Ovary (tissue), 9 donors: ENCODE data around the gene MAP4. TPM values are rescaled to one million over a fixed set of nuclear protein-coding genes. Genes with fewer than 3 reads are reported as not detected.

Experiments
- DNase-seq, 5 donors: peaks; one replicate each; pipeline ENCODE4 v3.0.0-alpha.2; 2019 to 2020
- H3K27ac ChIP-seq, 2 donors: fragments of 200-600 bp; one replicate each; pipeline versions ENCODE4 v1.5.1 to v1.8.0; 2019 to 2022
- H3K27me3 ChIP-seq: fragments of 200-600 bp; one replicate; pipeline ENCODE4 v1.8.0; 2022
- H3K36me3 ChIP-seq: fragments of 200-600 bp; sonication (generic); one replicate; pipeline ENCODE4 v1.5.1; 2019
- H3K4me1 ChIP-seq: one replicate; pipeline ENCODE4 v1.8.1; 2013; ENCODE audit warnings: mild to moderate bottlenecking, moderate library complexity; ENCODE audit not compliant: insufficient read depth
- H3K4me3 ChIP-seq: fragments of 200-600 bp; sonication (generic); one replicate; pipeline ENCODE4 v1.5.1; 2017
- H3K9me3 ChIP-seq, 2 donors: fragments of 200-600 bp in 1 of 2; sonication (generic) in 1 of 2; one replicate each; pipeline versions ENCODE4 v1.5.1 to v1.8.1; 2013 to 2019; ENCODE audit warnings: mild to moderate bottlenecking in 1 of 2, moderate library complexity in 1 of 2
- EP300 ChIP-seq: sonication (generic); formaldehyde crosslinking; IDR thresholded peaks from one replicate; pipeline ENCODE4 v1.6.1; 2017; ENCODE audit warnings: antibody characterized with exemption
- POLR2A ChIP-seq: fragments of 450-650 bp; IDR thresholded peaks from one replicate; pipeline ENCODE4 v1.6.1; 2017; ENCODE audit warnings: antibody characterized with exemption, mild to moderate bottlenecking, moderate library complexity
- WGBS, 3 donors: extraction: QIAGEN DNeasy Blood & Tissue Kit in 1 of 3; methylation state at CpG; one replicate each; pipeline versions ENCODE4 v1.1.5 to v1.1.7; 2013 to 2017; 5-methylcytosine and 5-hydroxymethylcytosine counted together
- intact Hi-C, 4 donors: fragments of 100-400 bp; cut with DNase I; formaldehyde crosslinking; loops; one replicate each; pipeline versions ENCODE4 v1.11.0 to v1.15.1; 2022 to 2023
- polyA plus RNA-seq, 2 donors: library from polyadenylated mRNA; stranded (reverse); fragments of 200-250 nt in 1 of 2; fragments of 350-450 nt in 1 of 2; fragmentation: Illumina TruSeq in 1 of 2; extraction: RNeasy Lipid Tissue Mini Kit (QIAGEN cat#74804) in 1 of 2; gene quantifications; one replicate each; pipeline ENCODE4 v1.2.3, GENCODE V29; 2013 to 2014
- total RNA-seq, 7 donors: library from RNA; depleted of rRNA in 2 of 7; stranded (reverse); fragments of >200 nt in 2 of 7; fragmentation: NEBNext Ultra II Directional in 3 of 7; extraction: Animal tissue kit (Norgen Biotek cat#: 25700) in 3 of 7; gene quantifications; one replicate each; pipeline versions ENCODE4 v1.1.0 to v1.2.4, GENCODE V29; 2016 to 2023
- TF ChIP-seq, protein P1 (sequence below), 3 donors: fragments of 450-650 bp in 2 of 3; fragments of 200-600 bp in 1 of 3; IDR thresholded peaks; one replicate each; pipeline versions ENCODE4 v1.5.1 to v1.8.0; 2016 to 2022; ENCODE audit warnings: antibody characterized with exemption in 3 of 3, mild to moderate bottlenecking in 1 of 3
- donor health status: DM: no; HTN: no; CAD: no; lungs with moderate emphysema.
- donor health status: DM: no; HTN: no; CAD: no.
- donor health status: Bipolar disorder and iron deficiency.
- donor health status: DM: yes; HTN: yes; CAD: no.
- donor health status: DM: no; HTN: no; CAD: no.
- donor health status: DM: yes; HTN: yes; CAD: no.

MAP4 gene
- total and polyA plus RNA-seq, 9 donors = 64.9 to 271 (median 196) TPM

DNA sequence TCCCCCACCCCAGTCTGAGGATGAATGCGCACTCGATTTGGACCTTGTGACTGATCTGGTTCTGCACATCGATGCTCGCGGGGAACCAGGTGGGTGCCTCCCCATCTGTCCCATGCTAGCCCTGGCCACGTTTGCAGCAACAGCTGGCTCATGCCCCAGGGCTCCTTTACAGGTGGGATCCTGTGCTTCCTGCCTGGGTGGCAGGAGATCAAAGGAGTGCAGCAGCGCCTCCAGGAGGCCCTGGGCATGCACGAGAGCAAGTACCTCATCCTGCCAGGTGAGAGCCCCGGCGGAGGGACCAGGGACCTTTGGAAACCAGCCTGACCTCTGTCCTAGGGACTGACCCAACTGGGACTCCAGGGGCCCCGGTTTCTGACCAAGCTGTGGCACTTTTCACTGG lies 169.0 kb downstream of the MAP4 start:
- Histone ChIP-seq H3K9me3 (no peaks in the 10 kb centered on the region), H3K27ac (no peak overlapping the region), H3K27me3 (no peaks in the 10 kb centered on the region), H3K4me1 (no peaks in the 10 kb centered on the region), H3K36me3 (no peaks in the 10 kb centered on the region), H3K4me3 (no peak overlapping the region)
- no peak for DNase-seq
- WGBS, 3 donors = 78 to 81% (median 81%) methylated on average over 11 of the region's 11 CpGs
- TF ChIP-seq, protein P1, sequence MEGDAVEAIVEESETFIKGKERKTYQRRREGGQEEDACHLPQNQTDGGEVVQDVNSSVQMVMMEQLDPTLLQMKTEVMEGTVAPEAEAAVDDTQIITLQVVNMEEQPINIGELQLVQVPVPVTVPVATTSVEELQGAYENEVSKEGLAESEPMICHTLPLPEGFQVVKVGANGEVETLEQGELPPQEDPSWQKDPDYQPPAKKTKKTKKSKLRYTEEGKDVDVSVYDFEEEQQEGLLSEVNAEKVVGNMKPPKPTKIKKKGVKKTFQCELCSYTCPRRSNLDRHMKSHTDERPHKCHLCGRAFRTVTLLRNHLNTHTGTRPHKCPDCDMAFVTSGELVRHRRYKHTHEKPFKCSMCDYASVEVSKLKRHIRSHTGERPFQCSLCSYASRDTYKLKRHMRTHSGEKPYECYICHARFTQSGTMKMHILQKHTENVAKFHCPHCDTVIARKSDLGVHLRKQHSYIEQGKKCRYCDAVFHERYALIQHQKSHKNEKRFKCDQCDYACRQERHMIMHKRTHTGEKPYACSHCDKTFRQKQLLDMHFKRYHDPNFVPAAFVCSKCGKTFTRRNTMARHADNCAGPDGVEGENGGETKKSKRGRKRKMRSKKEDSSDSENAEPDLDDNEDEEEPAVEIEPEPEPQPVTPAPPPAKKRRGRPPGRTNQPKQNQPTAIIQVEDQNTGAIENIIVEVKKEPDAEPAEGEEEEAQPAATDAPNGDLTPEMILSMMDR (IDR thresholded peaks at IDR 0.05) = no peak
- no peak for TF ChIP-seq EP300
- no peak for TF ChIP-seq POLR2A
- intact Hi-C loops = loop anchor here in 2 of 4 donors (5.0 to 10.0 kb wide), 2 partner anchors 135 to 308 kb away; no protein-coding TSS in a partner anchor

DNA sequence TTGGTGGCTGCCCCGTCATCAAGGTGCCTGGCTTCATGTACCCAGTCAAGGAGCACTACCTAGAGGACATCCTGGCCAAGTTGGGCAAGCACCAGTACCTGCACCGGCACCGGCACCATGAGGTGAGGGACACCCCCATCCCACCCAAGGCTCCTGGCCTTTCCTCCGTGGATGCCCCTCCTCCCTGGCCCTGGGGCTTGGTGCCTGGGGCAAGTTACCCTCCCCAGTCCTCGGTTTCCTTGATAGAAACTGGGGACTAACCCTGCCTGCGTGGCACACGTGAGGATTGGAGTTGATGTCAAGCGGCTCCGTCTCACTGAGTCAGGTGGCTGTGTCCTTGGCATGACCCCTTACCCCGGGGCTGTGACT lies 169.4 kb downstream of the MAP4 start:
- no peak for DNase-seq
- Histone ChIP-seq H3K9me3 (no peaks in the 10 kb centered on the region), H3K4me1 (no peaks in the 10 kb centered on the region), H3K36me3 (no peaks in the 10 kb centered on the region), H3K27me3 (no peaks in the 10 kb centered on the region), H3K4me3 (no peak overlapping the region), H3K27ac (no peak overlapping the region)
- whole genome bisulfite sequencing, 3 donors = 73 to 85% (median 85%) methylated on average over 10 of the region's 10 CpGs
- intact Hi-C loops = loop anchor here in 2 of 4 donors (5.0 to 10.0 kb wide), 2 partner anchors 135 to 308 kb away; no protein-coding TSS in a partner anchor
- TF ChIP-seq POLR2A (no peak), EP300 (no peak)
- TF ChIP-seq, protein P1 (IDR thresholded peaks at IDR 0.05) = no peak

DNA sequence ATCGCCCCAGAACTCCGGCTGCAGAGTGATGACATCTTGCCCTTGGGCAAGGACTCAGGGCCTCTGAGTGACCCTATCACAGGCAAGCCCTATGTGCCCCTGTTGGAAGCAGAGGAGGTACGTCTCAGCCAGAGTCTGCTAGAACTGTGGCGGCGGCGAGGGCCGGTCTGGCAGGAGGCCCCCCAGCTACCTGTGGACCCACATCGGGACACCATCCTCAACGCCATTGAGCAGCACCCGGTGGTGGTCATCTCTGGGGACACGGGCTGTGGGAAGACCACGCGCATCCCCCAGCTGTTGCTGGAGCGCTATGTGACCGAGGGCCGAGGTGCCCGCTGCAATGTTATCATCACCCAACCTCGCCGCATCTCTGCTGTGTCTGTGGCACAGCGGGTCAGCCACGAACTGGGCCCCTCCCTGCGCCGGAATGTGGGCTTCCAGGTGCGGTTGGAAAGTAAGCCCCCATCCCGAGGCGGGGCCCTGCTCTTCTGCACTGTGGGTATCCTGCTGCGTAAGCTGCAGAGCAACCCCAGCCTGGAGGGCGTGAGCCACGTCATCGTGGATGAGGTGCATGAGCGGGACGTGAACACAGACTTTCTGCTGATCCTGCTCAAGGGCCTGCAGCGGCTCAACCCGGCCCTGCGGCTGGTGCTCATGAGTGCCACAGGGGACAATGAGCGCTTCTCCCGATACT lies 169.9 kb downstream of the MAP4 start:
- TF ChIP-seq, protein P1 (IDR thresholded peaks at IDR 0.05) = no peak
- TF ChIP-seq POLR2A = no peak
- no peaks in the 10 kb centered on the region for H3K36me3 ChIP-seq
- no peaks in the 10 kb centered on the region for H3K9me3 ChIP-seq
- H3K27ac ChIP-seq = no peak overlapping the region
- no peak for DNase-seq
- WGBS, 3 donors = 89 to 94% (median 89%) methylated on average over 37 of the region's 37 CpGs
- no peak overlapping the region for H3K4me3 ChIP-seq
- no peaks in the 10 kb centered on the region for H3K4me1 ChIP-seq
- no peaks in the 10 kb centered on the region for H3K27me3 ChIP-seq
- intact Hi-C loops = loop anchor here in 2 of 4 donors (5.0 to 10.0 kb wide), 2 partner anchors 136 to 308 kb away; no protein-coding TSS in a partner anchor

DNA sequence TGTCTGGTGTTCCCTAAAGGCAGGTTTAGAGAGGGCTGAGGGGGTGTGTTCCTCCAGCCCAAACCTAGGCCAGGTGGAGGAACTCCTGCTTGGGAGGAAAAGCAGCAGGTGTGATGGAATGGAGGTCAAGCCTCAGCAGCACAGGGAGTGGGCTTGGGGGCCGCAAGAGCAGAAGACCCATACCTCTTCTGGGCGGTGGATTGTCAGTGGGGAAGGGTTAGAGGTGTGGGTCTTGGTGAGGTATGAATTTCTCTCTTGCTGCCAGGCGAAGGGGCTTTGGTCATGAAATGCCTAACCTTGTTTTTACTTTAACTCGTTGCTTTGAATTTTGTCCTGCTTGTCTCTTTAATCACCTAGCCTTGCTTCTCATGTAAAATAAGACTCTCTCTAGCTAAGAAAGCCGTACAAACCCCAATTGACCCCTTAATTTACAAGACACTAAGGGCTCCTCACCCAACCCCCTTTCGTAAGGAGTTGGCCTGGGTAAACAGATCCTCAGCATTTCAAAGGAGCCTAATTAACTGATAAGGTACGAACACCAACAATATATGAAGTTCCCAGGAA lies 174.3 kb downstream of the MAP4 start:
- Histone ChIP-seq H3K27me3 (no peaks in the 10 kb centered on the region), H3K4me1 (no peaks in the 10 kb centered on the region), H3K4me3 (no peak overlapping the region), H3K9me3 (no peaks in the 10 kb centered on the region), H3K36me3 (no peaks in the 10 kb centered on the region), H3K27ac (no peak overlapping the region)
- intact Hi-C loops = loop anchor here in 1 of 4 donors (10.0 kb wide), 1 partner anchor 313 kb away; no protein-coding TSS in a partner anchor
- TF ChIP-seq, protein P1 (IDR thresholded peaks at IDR 0.05) = no peak
- TF ChIP-seq EP300 = no peak
- no peak for TF ChIP-seq POLR2A
- WGBS, 3 donors = 69 to 72% (median 71%) methylated on average over 7 of the region's 7 CpGs
- no peak for DNase-seq
